ENCODE data around the gene SLC7A5. TPM values are rescaled to one million over a fixed set of nuclear protein-coding genes. Genes with fewer than 3 reads are reported as not detected.
"Not testable (repeated sequence)": the region's sequence is repeated elsewhere in the genome, so short reads cannot be mapped to it uniquely, and the experiment has no call there.

The SLC7A5 gene
- total and polyA plus RNA-seq, 2 of the 13 experiments (the other 11 are each of a cell fraction or from before 2014, with no cell fraction given), result 79.6 to 155 TPM

- H3K9ac ChIP-seq (ENCODE audit: insufficient read depth, low read depth, low read length); H3K9me3 ChIP-seq (ENCODE audit: low read length); H3K4me2 ChIP-seq (ENCODE audit: low read depth, low read length); H3K4me3 ChIP-seq (replicated peaks in 1 of 3; ENCODE audit: insufficient read depth in 1 of 3, low read depth in 2 of 3, low read length in 3 of 3); BruUV-seq (replicated peaks); H3K4me1 ChIP-seq (ENCODE audit: insufficient read depth, low read length); H3K79me2 ChIP-seq (ENCODE audit: insufficient read depth, low read length); H2AFZ ChIP-seq (ENCODE audit: low read length); in situ Hi-C loops (cut with HindIII; ENCODE audit: extremely low pct_ligation_motif_present, low pct_unique_long_range_greater_than_20kb); H4K20me1 ChIP-seq (ENCODE audit: insufficient read depth, low read length); H3K27ac ChIP-seq (ENCODE audit: extremely low read length, insufficient read depth, low read length); H3K27me3 ChIP-seq (ENCODE audit: control insufficient read depth in 1 of 2, insufficient read depth in 2 of 2, low read length in 2 of 2); intact Hi-C loops (cut with micrococcal nuclease; ENCODE audit: unreplicated experiment): not testable (repeated sequence)
- peak; percentile 32 for DNase-seq (ENCODE audit: low spot score)
- WGBS (ENCODE audit: low lambda C conversion rate), result 94% methylated on average over 36 of the region's 36 CpGs
- TF ChIP-seq STAG1 (CRISPR knock-in tag; IDR thresholded peaks at IDR 0.05) (peak; percentile 77), CTCF (CRISPR knock-in tag; IDR thresholded peaks at IDR 0.05) (peak; percentile 78), ZFY (CRISPR knock-in tag; IDR thresholded peaks at IDR 0.05) (0 out of 2 replicates have a peak, but pooled peaks have one; percentile 16), RAD21 (CRISPR knock-in tag; IDR thresholded peaks at IDR 0.05) (peak; percentile 71), ZNF891 (CRISPR knock-in tag; IDR thresholded peaks at IDR 0.05) (0 out of 2 replicates have a peak, but pooled peaks have one; percentile 12), AGO2 (optimal IDR thresholded peaks at IDR 0.05; ENCODE audit: low read depth, low read length) (peak; percentile 20), HOXA3 (CRISPR knock-in tag; IDR thresholded peaks at IDR 0.05) (peak; percentile 41), HNRNPL (IDR thresholded peaks at IDR 0.05; ENCODE audit: low read depth, low read length) (0 out of 2 replicates have a peak, but pooled peaks have one; percentile 28), NFKB2 (CRISPR knock-in tag; IDR thresholded peaks at IDR 0.05; ENCODE audit: borderline replicate concordance) (peak; percentile 28; the same call in 1 of the 2 replicates), ZBTB33 (CRISPR knock-in tag; IDR thresholded peaks at IDR 0.05) (peak; percentile 99), ZBTB38 (CRISPR knock-in tag; IDR thresholded peaks at IDR 0.05) (peak; percentile 97)
- TF ChIP-seq, protein P1, sequence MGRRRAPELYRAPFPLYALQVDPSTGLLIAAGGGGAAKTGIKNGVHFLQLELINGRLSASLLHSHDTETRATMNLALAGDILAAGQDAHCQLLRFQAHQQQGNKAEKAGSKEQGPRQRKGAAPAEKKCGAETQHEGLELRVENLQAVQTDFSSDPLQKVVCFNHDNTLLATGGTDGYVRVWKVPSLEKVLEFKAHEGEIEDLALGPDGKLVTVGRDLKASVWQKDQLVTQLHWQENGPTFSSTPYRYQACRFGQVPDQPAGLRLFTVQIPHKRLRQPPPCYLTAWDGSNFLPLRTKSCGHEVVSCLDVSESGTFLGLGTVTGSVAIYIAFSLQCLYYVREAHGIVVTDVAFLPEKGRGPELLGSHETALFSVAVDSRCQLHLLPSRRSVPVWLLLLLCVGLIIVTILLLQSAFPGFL (CRISPR knock-in tag; IDR thresholded peaks at IDR 0.05), result 0 out of 2 replicates have a peak, but pooled peaks have one; percentile 31
- POLR2A ChIA-PET, result interaction anchor here (0.9 kb wide), 1 partner anchor 130 kb away, joined by 3 read pairs; no protein-coding TSS in a partner anchor
- peaks cover 23 to 63% of the 10 kb centered on the region in 2 experiments for H3K36me3 ChIP-seq (replicated peaks in 1 of 2; ENCODE audit: control insufficient read depth in 1 of 2, insufficient read depth in 2 of 2, low read length in 2 of 2)
- CTCF ChIA-PET (ENCODE audit: low intra/inter-chr PET ratio, low total read pairs), result interaction anchor here (1.6 to 1.8 kb wide), 2 partner anchors 31 to 131 kb away, joined by 6 to 16 read pairs; no protein-coding TSS in a partner anchor
- peak; percentile 69 for FAIRE-seq
- ATAC-seq, result peak; percentile 45
Measured at GRCh38 chr16:87909203-87909935, 40.1 kb upstream of the SLC7A5 start.
